ENCODE data around the gene SPRED3. TPM values are rescaled to one million over a fixed set of nuclear protein-coding genes. Genes with fewer than 3 reads are reported as not detected.

The SPRED3 gene
- total RNA-seq, 2 donors from 2014 or later, result 5.3 to 10.0 TPM

- no peaks in the 10 kb centered on the region for H3K9me3 Mint-ChIP-seq
- TF ChIP-seq CTCF (conservative IDR thresholded peaks at IDR 0.05), result no peak
- H3K9ac ChIP-seq (ENCODE audit: extremely low read depth, low read length, poor library complexity, severe bottlenecking), result no peak overlapping the region
- WGBS, 2 experiments (ENCODE audit: insufficient coverage in 1 of 2, insufficient read length in 1 of 2), result 89 to 97% methylated on average over 5 to 9 of the region's 9 CpGs
- no peak overlapping the region for H3K4me3 ChIP-seq (ENCODE audit: low read length)
- no peak for DNase-seq
- no peaks in the 10 kb centered on the region for H3K36me3 Mint-ChIP-seq (ENCODE audit: low read depth)
- H3K27me3 ChIP-seq (ENCODE audit: control insufficient read depth, insufficient read depth, low read length, poor library complexity, severe bottlenecking), result peaks cover 33% of the 10 kb centered on the region
- H3K36me3 ChIP-seq (ENCODE audit: control insufficient read depth, insufficient read depth, low read length), result no peaks in the 10 kb centered on the region
- no peaks in the 10 kb centered on the region for H3K9me3 ChIP-seq (ENCODE audit: control insufficient read depth, low read length)
- no peaks in the 10 kb centered on the region for H3K4me1 ChIP-seq (ENCODE audit: control insufficient read depth, insufficient read depth, low read length)
- no peak overlapping the region for H3K27ac Mint-ChIP-seq
- H3K4me1 Mint-ChIP-seq, result peaks cover 9% of the 10 kb centered on the region
- no peak overlapping the region for H3K4me3 Mint-ChIP-seq
- peaks cover 36% of the 10 kb centered on the region for H3K27me3 Mint-ChIP-seq (ENCODE audit: insufficient read depth)
- no peak overlapping the region for H3K27ac ChIP-seq (ENCODE audit: low read depth, low read length)
These were observed 32.4 kb downstream of the SPRED3 start for GRCh38 chr19:38420935-38421334.

GRCh38 chr19:38421856-38422255 is 33.4 kb downstream of the SPRED3 start:
- H3K9me3 ChIP-seq (ENCODE audit: control insufficient read depth, low read length), result no peaks in the 10 kb centered on the region
- no peak for TF ChIP-seq CTCF (conservative IDR thresholded peaks at IDR 0.05)
- peaks cover 36% of the 10 kb centered on the region for H3K27me3 Mint-ChIP-seq (ENCODE audit: insufficient read depth)
- no peak overlapping the region for H3K9ac ChIP-seq (ENCODE audit: extremely low read depth, low read length, poor library complexity, severe bottlenecking)
- no peak for DNase-seq
- no peak overlapping the region for H3K27ac ChIP-seq (ENCODE audit: low read depth, low read length)
- H3K4me1 ChIP-seq (ENCODE audit: control insufficient read depth, insufficient read depth, low read length), result no peaks in the 10 kb centered on the region
- WGBS, 2 experiments (ENCODE audit: insufficient coverage in 1 of 2, insufficient read length in 1 of 2), result 89% methylated on average over 4 to 14 of the region's 14 CpGs
- H3K36me3 Mint-ChIP-seq (ENCODE audit: low read depth), result no peaks in the 10 kb centered on the region
- no peak overlapping the region for H3K4me3 Mint-ChIP-seq
- no peaks in the 10 kb centered on the region for H3K9me3 Mint-ChIP-seq
- H3K27ac Mint-ChIP-seq, result no peak overlapping the region
- H3K36me3 ChIP-seq (ENCODE audit: control insufficient read depth, insufficient read depth, low read length), result no peaks in the 10 kb centered on the region
- H3K27me3 ChIP-seq (ENCODE audit: control insufficient read depth, insufficient read depth, low read length, poor library complexity, severe bottlenecking), result peaks cover 33% of the 10 kb centered on the region
- H3K4me1 Mint-ChIP-seq, result peaks cover 9% of the 10 kb centered on the region
- H3K4me3 ChIP-seq (ENCODE audit: low read length), result no peak overlapping the region

- Histone ChIP-seq H3K27me3 (ENCODE audit: control insufficient read depth, insufficient read depth, low read length, poor library complexity, severe bottlenecking) (peaks cover 28% of the 10 kb centered on the region), H3K9me3 (ENCODE audit: control insufficient read depth, low read length) (no peaks in the 10 kb centered on the region), H3K4me3 (ENCODE audit: low read length) (no peak overlapping the region), H3K9ac (ENCODE audit: extremely low read depth, low read length, poor library complexity, severe bottlenecking) (no peak overlapping the region), H3K36me3 (ENCODE audit: control insufficient read depth, insufficient read depth, low read length) (no peaks in the 10 kb centered on the region), H3K27ac (ENCODE audit: low read depth, low read length) (no peak overlapping the region), H3K4me1 (ENCODE audit: control insufficient read depth, insufficient read depth, low read length) (no peaks in the 10 kb centered on the region)
- Mint-ChIP-seq H3K36me3 (ENCODE audit: low read depth) (no peaks in the 10 kb centered on the region), H3K4me1 (peaks cover 6% of the 10 kb centered on the region), H3K9me3 (no peaks in the 10 kb centered on the region), H3K4me3 (no peak overlapping the region), H3K27ac (no peak overlapping the region), H3K27me3 (ENCODE audit: insufficient read depth) (peaks cover 34% of the 10 kb centered on the region)
- 92 to 100% methylated on average over 4 to 6 of the region's 7 CpGs for WGBS, 2 experiments (ENCODE audit: insufficient coverage in 1 of 2, insufficient read length in 1 of 2)
- DNase-seq, result no peak
- TF ChIP-seq CTCF (conservative IDR thresholded peaks at IDR 0.05), result no peak
These were observed 33.9 kb downstream of the SPRED3 start for GRCh38 chr19:38422438-38422837.
